Measurements from ENCODE around the gene STAT5A. TPM values are rescaled to one million over a fixed set of nuclear protein-coding genes. Genes with fewer than 3 reads are reported as not detected.

The STAT5A gene
- total RNA-seq, 1 experiment from 2014 or later: 3.4 TPM

DNA sequence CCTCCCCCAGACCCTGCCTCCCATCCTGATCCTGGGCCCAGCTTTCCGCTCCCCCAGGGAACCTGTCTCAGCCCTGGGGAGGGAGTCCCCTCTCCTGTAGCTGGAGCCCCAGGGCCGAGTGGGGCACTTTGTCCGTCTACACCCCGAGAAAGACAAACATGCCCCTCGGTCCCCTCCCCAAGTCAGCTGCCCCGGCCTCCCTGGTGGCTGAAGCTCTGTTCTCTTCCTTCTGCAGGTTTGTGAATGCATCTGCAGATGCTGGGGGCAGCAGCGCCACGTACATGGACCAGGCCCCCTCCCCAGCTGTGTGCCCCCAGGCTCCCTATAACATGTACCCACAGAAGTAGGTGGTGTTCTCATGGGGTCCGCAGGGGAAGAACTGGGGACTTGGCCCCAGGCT, 20.8 kb downstream of the STAT5A start:
- no peak overlapping the region for H3K4me2 ChIP-seq
- H4K20me1 ChIP-seq (ENCODE audit: insufficient read depth): no peaks in the 10 kb centered on the region
- no peak for DNase-seq
- H3F3A ChIP-seq (ENCODE audit: insufficient read depth, low read depth): no peaks in the 10 kb centered on the region; the same call in 1 of the 2 replicates
- H2AFZ ChIP-seq: no peak overlapping the region
- POLR2A ChIA-PET (ENCODE audit: unreplicated experiment): interaction anchor here (0.6 kb wide), 1 partner anchor 105 kb away, joined by 3 read pairs; no protein-coding TSS in a partner anchor
- H3K27me3 ChIP-seq (ENCODE audit: insufficient read depth, low read depth): no peaks in the 10 kb centered on the region
- no TSS peak for BruUV-seq (replicated peaks)
- H3K4me1 ChIP-seq (replicated peaks; ENCODE audit: insufficient read depth): no peaks in the 10 kb centered on the region
- no peaks in the 10 kb centered on the region for H3K36me3 ChIP-seq (ENCODE audit: low read depth)
- CTCF ChIA-PET: no interaction called here
- TF ChIP-seq CTCF (conservative IDR thresholded peaks at IDR 0.05) (no peak), EZH2 (IDR thresholded peaks at IDR 0.05; ENCODE audit: low read depth) (no peak)
- H3K27ac ChIP-seq: no peak overlapping the region
- H3K4me3 ChIP-seq: no peak overlapping the region
- no peaks in the 10 kb centered on the region for H3K9me3 ChIP-seq (ENCODE audit: insufficient read depth, low read depth)
- H3K79me2 ChIP-seq (ENCODE audit: low read depth): no peaks in the 10 kb centered on the region
- no peaks in the 10 kb centered on the region for H3K9me2 ChIP-seq (ENCODE audit: insufficient read depth)
- intact Hi-C loops (cut with micrococcal nuclease; ENCODE audit: unreplicated experiment): no loop called here

GRCh38 chr17:42309986-42310786, 21.9 kb downstream of the STAT5A start:
- H3K9me2 ChIP-seq (ENCODE audit: insufficient read depth): no peaks in the 10 kb centered on the region
- H3K4me3 ChIP-seq: no peak overlapping the region
- H3K4me2 ChIP-seq: no peak overlapping the region
- no peaks in the 10 kb centered on the region for H3K79me2 ChIP-seq (ENCODE audit: low read depth)
- H3K27ac ChIP-seq: no peak overlapping the region
- DNase-seq: no peak
- no peak overlapping the region for H2AFZ ChIP-seq
- no peaks in the 10 kb centered on the region for H3K27me3 ChIP-seq (ENCODE audit: insufficient read depth, low read depth)
- H4K20me1 ChIP-seq (ENCODE audit: insufficient read depth): no peaks in the 10 kb centered on the region
- no TSS peak for BruUV-seq (replicated peaks)
- intact Hi-C loops (cut with micrococcal nuclease; ENCODE audit: unreplicated experiment): no loop called here
- POLR2A ChIA-PET (ENCODE audit: unreplicated experiment): interaction anchor here (0.6 kb wide), 1 partner anchor 509 kb away, joined by 9 read pairs; no protein-coding TSS in a partner anchor
- H3F3A ChIP-seq (ENCODE audit: insufficient read depth, low read depth): no peaks in the 10 kb centered on the region; the same call in 1 of the 2 replicates
- no peak for TF ChIP-seq EZH2 (IDR thresholded peaks at IDR 0.05; ENCODE audit: low read depth)
- H3K4me1 ChIP-seq (replicated peaks; ENCODE audit: insufficient read depth): no peaks in the 10 kb centered on the region
- CTCF ChIA-PET: no interaction called here
- H3K9me3 ChIP-seq (ENCODE audit: insufficient read depth, low read depth): no peaks in the 10 kb centered on the region
- no peaks in the 10 kb centered on the region for H3K36me3 ChIP-seq (ENCODE audit: low read depth)

DNA sequence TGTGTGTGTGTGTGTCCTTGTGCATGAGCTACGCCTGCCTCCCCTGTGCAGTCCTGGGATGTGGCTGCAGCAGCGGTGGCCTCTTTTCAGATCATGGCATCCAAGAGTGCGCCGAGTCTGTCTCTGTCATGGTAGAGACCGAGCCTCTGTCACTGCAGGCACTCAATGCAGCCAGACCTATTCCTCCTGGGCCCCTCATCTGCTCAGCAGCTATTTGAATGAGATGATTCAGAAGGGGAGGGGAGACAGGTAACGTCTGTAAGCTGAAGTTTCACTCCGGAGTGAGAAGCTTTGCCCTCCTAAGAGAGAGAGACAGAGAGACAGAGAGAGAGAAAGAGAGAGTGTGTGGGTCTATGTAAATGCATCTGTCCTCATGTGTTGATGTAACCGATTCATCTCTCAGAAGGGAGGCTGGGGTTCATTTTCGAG, 22.5 kb downstream of the STAT5A start:
- H3K4me3 ChIP-seq: no peak overlapping the region
- no peaks in the 10 kb centered on the region for H3K9me3 ChIP-seq (ENCODE audit: insufficient read depth, low read depth)
- H3K27ac ChIP-seq: no peak overlapping the region
- ChIA-PET POLR2A (ENCODE audit: unreplicated experiment) (interaction anchor here (0.6 kb wide), 1 partner anchor 510 kb away, joined by 9 read pairs; no protein-coding TSS in a partner anchor), CTCF (no interaction called here)
- H3K9me2 ChIP-seq (ENCODE audit: insufficient read depth): no peaks in the 10 kb centered on the region
- H3K79me2 ChIP-seq (ENCODE audit: low read depth): no peaks in the 10 kb centered on the region
- H3K27me3 ChIP-seq (ENCODE audit: insufficient read depth, low read depth): no peaks in the 10 kb centered on the region
- no peak for DNase-seq
- no peak overlapping the region for H2AFZ ChIP-seq
- no peaks in the 10 kb centered on the region for H3K36me3 ChIP-seq (ENCODE audit: low read depth)
- no peak overlapping the region for H3K4me2 ChIP-seq
- intact Hi-C loops (cut with micrococcal nuclease; ENCODE audit: unreplicated experiment): no loop called here
- TF ChIP-seq EZH2 (IDR thresholded peaks at IDR 0.05; ENCODE audit: low read depth) (no peak), CTCF (conservative IDR thresholded peaks at IDR 0.05) (no peak)
- no peaks in the 10 kb centered on the region; the same call in 1 of the 2 replicates for H3F3A ChIP-seq (ENCODE audit: insufficient read depth, low read depth)
- H4K20me1 ChIP-seq (ENCODE audit: insufficient read depth): no peaks in the 10 kb centered on the region
- no TSS peak for BruUV-seq (replicated peaks)
- no peaks in the 10 kb centered on the region for H3K4me1 ChIP-seq (replicated peaks; ENCODE audit: insufficient read depth)

Measured in PC-9 (cell line).